Erythroblast (primary cell): ENCODE results near the gene PGAM5.

Experiments used
- GATA1 ChIP-seq: IDR thresholded peaks from 2 replicates; pipeline ENCODE4 v1.6.1; 2011; ENCODE audit warnings: low read depth, mild to moderate bottlenecking, control low read depth, low read length, moderate library complexity
- POLR2A ChIP-seq: IDR thresholded peaks from 2 replicates; pipeline ENCODE4 v1.6.1; 2011; ENCODE audit warnings: mild to moderate bottlenecking, low read length

- TF ChIP-seq POLR2A (no peak), GATA1 (no peak)
Observed at GRCh38 chr12:132660996-132661395, 49.6 kb upstream of the PGAM5 start.
